HG03354 (cell line): Measurements from ENCODE around the gene KCNMB2.
A peak's percentile ranks its signal among the peaks of the same experiment; 100 is the strongest.

Source experiments
- ATAC-seq: cut with Tn5 transposase; IDR thresholded peaks from one replicate; pipeline ENCODE4 v1.9.1; 2021; ENCODE audit warnings: mild to moderate bottlenecking; ENCODE audit not compliant: unreplicated experiment, poor library complexity, severe bottlenecking

The KCNMB2 gene

DNA sequence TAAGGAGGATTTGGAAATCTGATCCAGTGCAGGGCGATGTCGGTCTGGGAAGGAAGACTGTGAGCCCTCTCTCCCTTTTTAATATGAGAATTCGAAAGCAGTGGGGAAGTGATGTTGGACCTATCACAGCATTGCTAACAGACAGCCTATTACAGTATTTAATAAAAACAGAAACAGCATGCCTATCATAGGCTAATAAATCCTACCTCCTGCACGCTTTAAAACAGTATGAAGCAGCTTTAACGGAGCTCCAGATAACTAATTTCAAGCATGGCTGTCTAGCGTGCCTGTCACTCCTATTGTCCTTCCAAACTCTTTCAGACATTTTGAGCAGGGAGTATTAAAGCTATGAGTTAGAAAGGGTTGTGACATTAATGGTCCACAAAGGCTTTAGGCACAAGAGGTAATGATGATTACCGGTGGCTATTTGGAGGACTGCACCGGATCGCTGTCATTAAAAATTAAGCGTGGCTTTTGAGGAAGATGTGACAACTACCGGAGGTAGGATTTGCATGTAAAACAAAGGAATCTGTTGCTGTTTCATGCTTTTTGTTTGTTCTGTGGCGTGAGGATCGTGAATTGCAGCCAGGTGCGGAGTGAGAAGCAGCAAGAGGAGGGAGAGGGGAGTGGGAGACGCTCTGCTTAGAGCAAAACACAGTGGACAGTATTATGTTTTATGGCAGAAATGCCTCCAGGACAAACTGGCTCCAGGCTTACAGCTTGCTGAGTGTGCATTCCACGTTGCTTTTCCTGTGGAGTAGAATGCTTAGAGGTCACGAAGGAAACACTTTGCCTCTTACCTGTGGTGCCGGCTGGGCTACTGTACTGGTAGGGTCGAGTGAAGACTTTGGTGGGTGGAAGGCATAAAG, at the start of gene KCNMB2:
TSS of gene KCNMB2 (plus strand) at position 226 of the 869 bp plus-strand sequence.
- ATAC-seq, result no peak

GRCh38 chr3:178486903-178487302, 49.3 kb upstream of the KCNMB2 start:
- no peak for ATAC-seq

GRCh38 chr3:178487752-178488151, 48.5 kb upstream of the KCNMB2 start:
- ATAC-seq, result no peak

DNA sequence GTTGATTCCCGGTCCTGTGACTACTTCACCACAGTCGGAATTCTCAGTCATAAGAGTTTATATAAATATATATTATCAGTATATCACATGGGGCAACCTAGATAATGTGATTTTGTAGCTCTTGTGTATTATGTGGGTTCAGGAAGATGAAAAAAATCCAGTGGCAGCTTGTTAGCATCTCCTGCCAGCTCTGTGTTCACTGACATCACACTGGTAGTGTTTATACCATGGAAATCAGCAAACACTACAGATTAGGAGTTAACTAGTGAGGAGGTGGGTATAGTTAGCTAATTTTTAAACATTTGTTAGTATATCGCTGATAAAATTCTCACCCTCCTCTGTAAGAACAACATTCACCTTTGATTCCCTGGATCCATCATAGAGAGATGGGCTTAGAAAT, 44.5 kb upstream of the KCNMB2 start:
- no peak for ATAC-seq

- no peak for ATAC-seq
Measured at GRCh38 chr3:178492491-178492890, 43.7 kb upstream of the KCNMB2 start.

DNA sequence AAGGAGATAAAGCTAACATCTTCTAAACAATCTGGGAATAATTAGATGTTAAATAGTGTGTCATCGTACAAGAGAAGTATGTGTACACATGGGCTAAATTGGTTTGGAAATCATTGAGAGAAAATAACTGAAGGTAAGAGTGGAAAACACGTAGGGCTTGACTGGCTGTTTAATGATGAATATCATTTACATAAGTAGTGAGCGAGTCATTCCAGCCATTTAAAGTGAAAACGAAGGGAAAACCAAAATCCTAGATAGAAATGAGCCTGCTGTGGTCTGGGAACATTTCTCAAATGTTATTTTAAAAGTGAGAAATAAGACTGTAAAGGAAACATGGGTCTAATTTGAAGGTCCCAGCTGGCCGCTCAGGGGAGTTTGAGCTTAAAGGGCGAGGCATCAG, 41.9 kb upstream of the KCNMB2 start:
- ATAC-seq, result no peak

- ATAC-seq, result no peak
Measured at GRCh38 chr3:178496911-178497310, 39.3 kb upstream of the KCNMB2 start.

DNA sequence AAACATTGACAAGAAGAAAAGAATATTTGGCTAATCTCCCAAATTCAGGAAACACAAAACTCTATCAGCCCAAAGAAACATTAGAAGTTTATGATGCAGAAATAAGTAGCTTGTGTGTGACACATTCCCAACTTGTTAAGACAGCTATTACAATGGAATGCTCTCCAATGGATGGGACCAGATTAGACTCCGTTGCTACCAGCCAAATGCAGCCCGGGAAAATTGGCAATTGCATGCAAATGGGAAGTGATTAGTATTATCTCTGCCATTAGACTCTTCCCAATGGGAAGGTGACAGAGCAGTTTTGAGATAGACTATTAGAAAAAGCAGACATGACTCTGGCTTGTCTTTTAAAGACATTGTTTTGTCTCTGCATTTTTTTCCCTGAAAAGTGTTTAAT, 37.4 kb upstream of the KCNMB2 start:
- ATAC-seq, result no peak

- no peak for ATAC-seq
Measured at GRCh38 chr3:178500631-178501030, 35.6 kb upstream of the KCNMB2 start.

DNA sequence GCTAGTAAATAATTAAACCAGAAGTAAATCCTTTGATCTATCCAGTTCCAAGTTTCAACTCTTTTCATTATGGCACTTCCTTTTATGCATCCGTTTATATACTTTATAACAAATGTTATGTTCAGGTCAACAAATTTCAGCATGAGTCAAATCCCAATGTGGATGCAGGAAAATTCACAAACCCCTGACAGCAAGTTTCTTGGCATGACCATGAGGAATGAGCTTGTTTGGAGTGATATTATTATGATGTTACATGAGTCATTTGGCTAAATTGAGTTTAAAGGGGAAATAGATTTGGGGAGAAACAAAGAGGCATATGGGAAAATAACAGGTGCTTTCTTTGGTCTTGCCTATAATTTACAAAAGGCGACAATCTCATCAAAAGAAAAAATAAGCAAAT, 32.1 kb upstream of the KCNMB2 start:
- ATAC-seq, result no peak

DNA sequence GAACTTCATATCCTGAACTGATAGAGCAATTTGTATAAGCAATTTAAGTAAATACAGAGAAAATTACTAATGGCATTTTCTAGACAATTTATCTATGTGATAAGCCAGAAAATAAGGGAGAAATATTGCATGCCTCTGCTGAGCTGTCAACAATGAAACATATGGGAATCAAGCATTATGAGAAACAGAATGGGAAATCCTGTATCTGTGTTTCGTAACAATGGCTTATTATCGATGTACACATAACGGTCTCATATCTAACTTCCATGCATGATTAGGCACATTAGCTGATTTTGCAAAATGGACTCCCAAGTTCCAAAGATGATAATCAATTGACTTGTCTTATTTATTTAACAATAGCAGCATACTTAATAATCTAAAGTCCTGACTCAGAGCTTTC, 30.4 kb upstream of the KCNMB2 start:
- no peak for ATAC-seq

- ATAC-seq, result no peak
Measured at GRCh38 chr3:178507507-178508442, 28.5 kb upstream of the KCNMB2 start.

DNA sequence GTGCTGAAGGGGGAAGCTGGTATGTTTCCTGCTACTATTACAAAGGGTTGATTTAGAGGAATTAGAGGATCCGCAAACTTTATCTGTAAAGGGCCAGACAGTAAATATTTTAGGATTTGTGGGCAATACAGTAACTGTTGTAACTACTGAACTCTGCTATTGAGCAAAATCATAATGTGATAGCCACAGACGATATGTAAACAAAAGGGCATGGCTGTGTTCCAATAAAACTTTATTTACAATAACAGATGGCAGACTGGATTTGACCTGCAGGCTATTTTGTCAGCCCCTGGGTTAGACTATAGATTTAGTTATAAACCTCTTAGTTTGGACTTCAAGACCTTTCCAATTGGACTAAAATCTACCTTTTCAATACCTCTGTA, 27.8 kb upstream of the KCNMB2 start:
- no peak for ATAC-seq

DNA sequence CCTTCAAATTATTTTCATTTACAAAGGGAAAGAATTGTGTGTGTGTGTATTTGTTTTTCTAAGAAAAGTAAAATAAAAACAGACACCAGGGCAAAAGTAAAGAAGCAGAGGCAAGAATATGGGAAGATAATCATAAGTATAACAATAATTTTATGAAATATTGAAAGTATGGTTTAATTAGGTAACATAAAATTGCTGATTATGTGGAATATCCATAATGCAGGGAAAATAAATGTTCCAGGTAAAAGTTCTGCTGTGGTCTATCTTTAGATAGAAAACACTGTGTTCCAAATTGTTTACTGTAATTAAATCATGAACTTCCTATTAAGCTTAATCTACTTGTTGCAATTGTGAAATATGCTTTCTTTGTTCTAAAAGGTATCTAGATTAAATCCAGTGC, 25.7 kb upstream of the KCNMB2 start:
- no peak for ATAC-seq

- no peak for ATAC-seq
Measured at GRCh38 chr3:178512647-178513046, 23.6 kb upstream of the KCNMB2 start.

DNA sequence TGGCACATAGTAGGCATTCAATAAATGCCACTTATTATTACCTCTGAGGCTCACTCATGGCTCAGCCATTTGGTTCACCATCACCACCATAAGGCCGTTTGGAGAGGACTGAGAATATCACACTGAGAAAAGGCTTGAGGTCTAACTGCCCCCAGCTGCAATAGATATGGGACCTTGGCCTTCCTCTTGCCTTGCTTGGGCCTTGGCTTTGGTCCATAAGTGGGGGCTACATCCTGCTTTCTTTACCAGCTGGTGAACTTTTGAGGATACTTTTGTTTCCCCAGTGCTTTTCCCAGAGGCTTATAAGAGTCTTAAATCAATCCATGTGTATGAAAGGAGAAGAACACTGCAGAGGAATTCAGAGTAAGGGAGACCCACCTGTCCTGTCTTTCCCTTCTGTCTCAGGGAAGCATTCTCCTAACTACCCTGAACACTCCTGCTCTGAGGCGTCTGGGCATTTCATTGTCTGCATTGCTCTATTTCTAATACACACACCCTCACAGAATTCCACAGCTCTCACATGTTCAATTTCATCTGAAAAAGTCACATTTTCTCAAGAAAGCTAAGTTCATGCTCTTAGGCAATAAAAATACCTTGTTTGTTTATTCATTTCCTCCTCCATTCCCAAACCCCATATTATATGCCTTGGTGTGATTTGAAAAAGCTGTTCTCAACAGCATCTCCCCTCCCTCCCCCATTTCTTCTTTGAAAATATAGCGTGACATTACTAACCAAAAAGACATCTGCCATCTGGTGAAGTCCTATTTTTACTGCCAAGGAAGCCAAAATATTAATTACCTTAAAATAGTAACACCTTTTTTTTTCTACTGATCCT, 22.5 kb upstream of the KCNMB2 start:
- no peak for ATAC-seq

GRCh38 chr3:178514401-178514800, 21.8 kb upstream of the KCNMB2 start:
- ATAC-seq, result no peak

DNA sequence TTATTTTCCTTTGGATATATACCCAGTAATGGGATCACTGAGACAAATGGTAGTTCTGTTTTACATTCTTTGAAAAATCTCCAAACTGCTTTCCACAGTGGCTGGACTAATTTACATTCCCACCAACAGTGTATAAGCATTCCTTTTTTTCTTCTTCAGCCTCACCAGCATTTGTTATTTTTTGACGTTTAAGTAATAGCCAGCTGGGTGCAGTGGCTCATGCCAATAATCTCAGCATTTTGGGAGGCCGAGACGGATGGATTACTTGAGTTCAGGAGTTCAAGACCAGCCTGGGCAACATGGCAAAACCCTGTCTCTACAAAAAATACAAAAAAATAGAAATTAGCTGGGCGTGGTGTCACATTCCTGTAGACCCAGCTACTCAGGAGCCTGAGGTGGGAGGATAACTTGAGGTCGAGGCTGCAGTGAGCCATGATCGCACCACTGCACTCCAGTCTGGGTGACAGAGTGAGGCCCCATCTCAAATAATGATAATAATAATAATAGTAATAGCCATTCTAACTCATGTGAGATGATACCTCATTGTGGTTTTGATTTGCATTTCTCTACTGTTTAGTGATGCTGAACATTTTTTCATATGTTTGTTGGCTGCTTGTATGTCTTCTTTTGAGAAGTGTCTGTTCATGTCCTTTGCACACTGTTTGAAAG, 21.0 kb upstream of the KCNMB2 start:
- ATAC-seq, result peak; percentile 43

DNA sequence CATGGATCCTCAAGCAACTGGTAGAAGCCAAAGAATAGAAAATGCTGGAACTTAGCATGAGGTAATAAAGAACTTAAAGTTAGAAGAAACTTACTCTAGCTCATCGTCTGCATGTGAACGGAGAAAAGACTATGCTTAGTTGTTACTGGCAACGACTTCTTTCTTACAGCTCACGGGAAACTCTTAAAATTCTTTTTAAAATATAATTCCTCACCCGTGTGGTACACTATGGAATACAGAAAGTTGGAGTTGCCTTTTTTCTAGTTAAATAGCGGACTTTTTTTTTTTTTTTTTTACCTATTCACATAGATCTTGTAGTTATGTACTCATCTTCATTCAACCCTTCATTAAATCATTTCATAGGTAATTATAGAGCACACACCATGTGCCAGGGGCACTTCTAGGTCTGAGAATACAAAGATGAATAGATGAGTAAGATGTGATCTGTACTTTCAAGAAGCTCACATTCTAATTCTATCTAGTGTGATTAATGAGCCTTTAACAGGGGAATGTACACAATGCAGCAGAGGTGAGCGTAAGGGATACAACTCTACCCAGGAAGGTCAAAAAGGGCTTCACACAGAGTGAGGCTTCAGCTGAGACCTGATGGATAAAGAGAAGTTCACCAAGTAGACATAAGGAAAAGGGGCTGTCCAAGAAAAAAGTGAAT, 18.4 kb upstream of the KCNMB2 start:
- no peak for ATAC-seq
